ENCODE data around the gene EXOC3L1.

EXOC3L1 gene

DNA sequence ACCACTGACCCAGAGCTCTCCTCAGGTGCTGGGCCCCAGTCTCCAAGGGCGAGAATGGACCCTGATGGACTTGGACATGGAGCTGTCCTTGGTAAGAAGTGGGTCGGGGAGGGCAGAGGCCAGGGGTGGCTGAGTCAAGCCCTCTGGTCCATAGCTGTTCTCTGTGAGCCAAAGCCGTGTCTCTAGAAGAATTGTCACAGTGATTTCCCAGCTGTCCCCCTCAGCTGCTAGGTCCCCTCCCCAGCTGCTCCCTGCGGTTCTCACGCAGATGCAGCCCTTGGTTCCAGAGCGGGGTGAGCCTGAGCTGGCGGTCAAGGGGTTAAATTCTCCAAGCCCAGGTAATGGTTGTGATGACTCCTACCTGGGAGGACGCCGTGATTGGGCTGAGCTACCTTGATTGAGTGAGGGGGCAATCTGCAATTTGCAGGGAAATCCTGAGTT is 20.9 kb downstream of the EXOC3L1 start:
- DNase-seq: no peak
- in situ Hi-C loops (cut with MboI; ENCODE audit: low pct_unique_long_range_greater_than_20kb, low sequenced_read_pairs): no loop called here

DNA sequence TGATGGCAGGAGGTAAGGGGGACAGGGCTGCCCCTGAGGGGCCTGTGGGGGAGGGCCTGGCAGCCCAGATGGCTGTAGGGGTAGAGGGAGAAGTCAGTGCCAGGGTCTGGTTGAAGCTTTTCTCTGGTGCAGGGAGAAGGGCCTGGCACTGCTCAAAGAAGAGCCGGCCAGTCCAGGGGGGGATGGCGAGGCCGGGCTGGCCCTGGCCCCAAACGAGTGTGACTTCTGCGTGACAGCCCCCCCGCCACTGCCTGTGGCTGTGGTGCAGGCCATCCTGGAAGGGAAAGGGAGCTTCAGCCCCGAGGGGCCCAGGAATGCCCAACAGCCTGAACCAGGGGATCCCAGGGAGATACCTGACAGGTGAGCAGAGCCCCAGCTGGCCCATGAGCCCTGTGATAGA is 22.3 kb downstream of the EXOC3L1 start:
- no peak for DNase-seq
- in situ Hi-C loops (cut with MboI; ENCODE audit: low pct_unique_long_range_greater_than_20kb, low sequenced_read_pairs): no loop called here

DNA sequence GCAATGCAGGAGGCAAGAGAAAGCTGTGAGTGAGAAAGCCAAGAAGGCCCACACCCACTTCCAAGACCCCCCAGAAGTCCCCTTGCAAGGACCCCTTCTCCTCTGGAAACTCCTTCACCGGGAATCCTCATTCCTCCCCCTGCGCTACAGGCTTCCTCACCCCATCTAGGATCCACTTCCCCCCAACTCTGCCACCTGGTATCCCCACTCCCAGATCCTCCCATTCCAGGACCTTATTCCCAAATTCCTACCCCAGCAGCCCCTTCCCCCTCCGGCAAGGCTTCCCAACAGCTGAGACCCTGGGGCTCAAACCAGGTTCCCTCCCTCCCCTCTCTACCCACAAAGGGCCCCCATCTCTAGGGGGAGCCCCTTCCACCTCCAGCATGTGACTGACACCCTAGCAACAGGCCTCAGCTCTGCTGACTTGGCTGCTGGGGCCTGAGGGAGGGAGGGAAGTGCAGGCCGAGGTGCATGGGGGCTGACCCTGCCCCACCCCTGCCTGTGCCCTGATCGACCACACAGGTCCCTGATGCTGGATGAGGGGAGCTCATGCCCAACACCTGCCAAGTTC is 23.3 kb downstream of the EXOC3L1 start:
- in situ Hi-C loops (cut with MboI; ENCODE audit: low pct_unique_long_range_greater_than_20kb, low sequenced_read_pairs): no loop called here
- DNase-seq: no peak

DNA sequence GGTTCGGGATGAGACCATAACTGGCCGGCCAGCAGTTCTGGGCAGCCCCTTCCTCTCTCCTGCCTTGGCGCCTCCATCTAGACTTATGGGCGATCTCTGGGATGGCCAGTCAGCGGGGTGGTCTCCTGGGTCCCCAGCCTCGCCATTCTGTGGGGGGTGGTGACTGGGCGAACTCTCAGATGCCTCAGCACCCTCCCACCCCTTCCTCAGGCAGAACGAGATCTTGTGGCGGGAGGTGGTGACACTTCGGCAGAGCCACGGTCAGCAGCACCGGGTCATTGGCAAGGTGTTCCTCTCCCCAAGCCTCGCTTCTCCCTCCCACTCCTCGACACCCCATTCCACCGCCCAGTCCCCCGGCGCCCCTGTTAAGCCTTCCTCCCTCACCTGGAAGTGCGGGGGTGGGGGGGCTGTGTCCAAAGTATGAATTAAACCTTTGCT is 23.8 kb downstream of the EXOC3L1 start:
- DNase-seq: no peak
- in situ Hi-C loops (cut with MboI; ENCODE audit: low pct_unique_long_range_greater_than_20kb, low sequenced_read_pairs): no loop called here

DNA sequence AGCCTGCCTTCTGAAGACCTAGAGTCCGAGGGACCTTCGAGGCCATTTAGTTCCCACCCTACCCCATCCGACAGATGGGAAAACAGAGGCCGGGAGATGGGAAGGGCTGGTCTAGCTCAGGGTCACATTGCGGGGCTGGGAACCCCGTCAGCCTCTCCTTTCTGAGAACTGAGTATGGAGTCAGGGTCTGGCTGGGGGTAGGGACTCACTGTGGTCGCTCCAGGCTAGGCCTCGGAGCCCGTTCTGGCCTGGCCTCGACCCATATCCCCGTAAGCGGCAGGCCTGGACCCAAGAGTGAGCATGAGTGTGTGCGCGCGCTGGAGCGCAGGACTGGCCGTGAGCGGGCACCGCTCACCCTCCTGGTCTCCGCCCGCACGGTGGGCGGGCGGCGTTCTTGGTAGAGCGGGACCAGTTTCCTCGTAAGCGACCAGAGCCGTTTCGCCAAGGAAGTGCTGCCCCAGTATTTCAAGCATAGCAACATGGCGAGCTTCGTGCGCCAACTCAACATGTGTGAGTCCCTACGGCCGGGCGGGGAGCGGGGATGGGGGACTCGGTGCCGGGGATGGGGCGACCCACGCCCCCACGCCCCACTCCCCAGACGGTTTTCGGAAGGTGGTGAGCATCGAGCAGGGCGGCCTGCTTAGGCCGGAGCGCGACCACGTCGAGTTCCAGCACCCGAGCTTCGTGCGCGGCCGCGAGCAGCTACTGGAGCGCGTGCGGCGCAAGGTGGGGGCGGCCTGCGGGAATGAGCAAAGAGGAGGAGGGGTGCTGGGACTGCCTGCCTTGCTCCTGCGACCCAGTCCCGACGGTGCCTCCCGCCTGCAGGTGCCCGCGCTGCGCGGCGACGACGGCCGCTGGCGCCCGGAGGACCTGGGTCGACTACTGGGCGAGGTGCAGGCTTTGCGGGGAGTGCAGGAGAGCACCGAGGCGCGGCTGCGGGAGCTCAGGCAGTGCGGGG is 24.5 kb downstream of the EXOC3L1 start:
- in situ Hi-C loops (cut with MboI; ENCODE audit: low pct_unique_long_range_greater_than_20kb, low sequenced_read_pairs): no loop called here
- no peak for DNase-seq

DNA sequence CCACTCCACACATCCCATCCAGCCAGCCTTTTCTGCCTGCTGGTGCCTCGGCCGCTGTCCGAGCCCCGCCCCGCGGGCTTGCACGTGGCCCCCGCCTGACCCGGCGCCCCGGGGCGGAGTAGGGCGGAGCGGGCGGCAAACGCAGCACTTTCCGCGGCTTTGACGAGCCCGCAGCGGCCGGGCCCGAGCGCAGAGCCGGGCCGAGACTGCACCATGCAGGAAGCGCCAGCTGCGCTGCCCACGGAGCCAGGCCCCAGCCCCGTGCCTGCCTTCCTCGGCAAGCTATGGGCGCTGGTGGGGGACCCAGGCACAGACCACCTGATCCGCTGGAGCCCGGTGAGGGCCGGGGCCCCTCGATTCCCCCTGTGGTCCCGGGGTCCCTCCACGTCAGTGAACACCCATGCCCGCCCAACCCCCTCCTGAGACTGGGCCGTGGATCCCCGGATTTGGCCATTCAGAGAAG is 25.3 kb downstream of the EXOC3L1 start, which contains the start of gene HSF4:
Gene HSF4 (plus strand): TSS at position 147 of the 463 bp plus-strand sequence. CDS start 67 bp downstream, at position 214.
- no peak for DNase-seq
- in situ Hi-C loops (cut with MboI; ENCODE audit: low pct_unique_long_range_greater_than_20kb, low sequenced_read_pairs): no loop called here

DNA sequence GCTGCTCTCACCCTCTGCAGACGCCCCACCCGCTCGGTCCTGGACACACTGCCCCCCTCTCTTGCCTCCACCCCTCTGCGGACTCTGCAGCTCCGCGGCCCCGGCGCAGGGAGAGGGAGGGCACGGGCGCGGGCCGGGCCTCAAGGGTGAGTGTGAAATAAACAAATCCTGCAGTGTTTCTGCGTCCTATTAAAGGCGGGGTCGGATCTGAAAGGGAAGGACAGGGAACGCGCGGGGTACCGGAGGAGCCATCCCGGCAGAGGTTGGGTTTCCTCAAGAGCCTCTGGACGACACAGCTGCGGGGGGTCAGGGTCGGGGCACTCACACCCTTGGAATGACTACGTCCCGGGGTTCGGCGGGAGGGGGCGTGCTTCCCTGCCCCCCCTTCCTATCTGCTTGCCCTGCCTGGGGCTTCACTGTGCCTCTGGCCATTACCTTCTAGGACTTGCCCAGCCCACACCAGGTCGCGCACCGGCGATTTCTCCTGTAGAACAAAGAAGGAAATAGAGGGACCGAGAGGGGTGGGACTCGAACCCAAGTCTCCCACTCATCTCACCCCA is 25.9 kb downstream of the EXOC3L1 start:
- in situ Hi-C loops (cut with MboI; ENCODE audit: low pct_unique_long_range_greater_than_20kb, low sequenced_read_pairs): no loop called here
- DNase-seq: no peak

DNA sequence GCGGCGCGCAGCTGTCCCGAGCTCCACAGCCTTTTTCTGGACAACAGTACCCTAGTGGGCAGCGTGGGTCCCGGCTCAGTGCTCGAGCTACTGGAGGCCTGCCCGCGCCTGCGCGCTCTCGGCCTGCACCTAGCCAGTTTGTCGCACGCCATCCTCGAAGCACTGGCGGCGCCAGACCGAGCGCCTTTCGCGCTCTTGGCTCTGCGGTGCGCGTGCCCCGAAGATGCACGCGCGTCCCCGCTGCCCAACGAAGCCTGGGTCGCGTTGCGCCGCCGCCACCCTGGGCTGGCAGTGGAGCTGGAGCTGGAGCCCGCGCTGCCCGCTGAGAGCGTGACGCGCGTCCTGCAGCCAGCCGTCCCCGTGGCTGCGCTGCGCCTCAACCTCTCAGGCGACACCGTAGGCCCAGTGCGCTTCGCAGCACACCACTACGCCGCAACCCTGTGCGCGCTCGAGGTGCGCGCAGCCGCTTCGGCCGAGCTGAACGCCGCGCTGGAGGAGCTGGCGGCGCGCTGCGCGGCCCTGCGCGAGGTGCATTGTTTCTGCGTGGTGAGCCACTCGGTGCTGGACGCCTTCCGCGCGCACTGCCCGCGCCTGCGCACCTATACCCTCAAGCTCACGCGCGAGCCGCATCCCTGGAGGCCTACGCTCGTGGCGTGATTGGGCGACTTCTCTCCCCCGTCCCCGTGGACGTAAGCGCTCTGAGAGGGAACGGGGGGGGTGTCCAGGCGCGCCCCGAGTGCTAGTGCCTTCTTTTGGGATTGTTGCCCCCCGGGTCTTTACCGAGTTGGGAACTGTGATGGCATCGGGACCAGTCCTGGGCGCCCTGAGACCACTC is 26.6 kb downstream of the EXOC3L1 start:
- in situ Hi-C loops (cut with MboI; ENCODE audit: low pct_unique_long_range_greater_than_20kb, low sequenced_read_pairs): no loop called here
- no peak for DNase-seq

DNA sequence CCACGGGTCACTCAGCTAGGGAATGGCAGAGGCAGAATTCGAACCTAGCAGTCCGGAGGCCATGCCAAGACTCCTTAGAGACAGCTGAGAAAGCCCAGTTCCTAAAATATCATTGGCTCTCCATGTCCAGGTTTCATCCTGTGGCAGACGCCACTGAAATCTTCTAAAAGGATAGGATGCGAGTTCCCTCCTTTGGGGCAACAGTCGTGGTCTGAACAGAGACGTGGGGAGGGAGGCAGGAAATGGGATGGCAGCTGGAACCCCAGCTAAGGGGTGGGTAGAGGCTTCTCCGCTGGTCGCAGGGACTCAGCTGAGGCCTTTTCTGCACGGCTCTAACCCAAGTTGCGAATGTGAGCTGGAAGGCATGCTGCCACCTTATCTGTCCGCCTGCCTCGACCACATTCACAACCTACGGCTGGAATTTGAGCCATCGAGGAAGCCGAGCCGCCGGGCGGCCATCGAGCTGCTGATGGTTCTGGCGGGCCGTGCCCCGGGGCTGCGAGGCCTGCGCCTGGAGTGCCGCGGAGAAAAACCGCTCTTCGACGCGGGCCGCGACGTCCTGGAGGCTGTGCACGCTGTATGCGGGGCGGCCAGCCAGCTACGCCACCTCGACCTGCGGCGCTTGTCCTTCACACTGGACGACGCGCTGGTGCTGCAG is 27.3 kb downstream of the EXOC3L1 start:
- in situ Hi-C loops (cut with MboI; ENCODE audit: low pct_unique_long_range_greater_than_20kb, low sequenced_read_pairs): no loop called here
- no peak for DNase-seq

DNA sequence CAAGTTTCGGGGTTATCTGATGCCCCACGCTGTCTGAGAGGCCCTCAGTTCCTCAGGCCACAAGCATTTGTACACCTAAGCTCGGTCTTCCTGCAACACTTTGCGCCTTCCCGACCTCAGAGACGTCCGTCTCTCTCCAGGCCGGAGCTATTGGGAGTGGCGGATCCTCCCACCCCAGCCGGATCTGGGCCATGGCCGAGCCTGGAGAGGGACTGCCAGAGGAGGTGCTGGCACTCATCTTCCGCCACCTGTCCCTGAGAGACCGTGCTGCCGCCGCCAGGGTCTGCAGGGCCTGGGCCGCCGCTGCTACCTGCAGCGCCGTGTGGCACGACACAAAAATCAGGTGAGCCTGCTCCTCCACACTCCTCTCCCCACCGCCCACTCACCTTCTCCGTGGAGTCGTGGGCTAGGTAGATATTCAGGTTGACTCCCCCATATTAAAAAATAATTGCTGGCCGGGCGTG is 28.3 kb downstream of the EXOC3L1 start:
- in situ Hi-C loops (cut with MboI; ENCODE audit: low pct_unique_long_range_greater_than_20kb, low sequenced_read_pairs): no loop called here
- DNase-seq: no peak

DNA sequence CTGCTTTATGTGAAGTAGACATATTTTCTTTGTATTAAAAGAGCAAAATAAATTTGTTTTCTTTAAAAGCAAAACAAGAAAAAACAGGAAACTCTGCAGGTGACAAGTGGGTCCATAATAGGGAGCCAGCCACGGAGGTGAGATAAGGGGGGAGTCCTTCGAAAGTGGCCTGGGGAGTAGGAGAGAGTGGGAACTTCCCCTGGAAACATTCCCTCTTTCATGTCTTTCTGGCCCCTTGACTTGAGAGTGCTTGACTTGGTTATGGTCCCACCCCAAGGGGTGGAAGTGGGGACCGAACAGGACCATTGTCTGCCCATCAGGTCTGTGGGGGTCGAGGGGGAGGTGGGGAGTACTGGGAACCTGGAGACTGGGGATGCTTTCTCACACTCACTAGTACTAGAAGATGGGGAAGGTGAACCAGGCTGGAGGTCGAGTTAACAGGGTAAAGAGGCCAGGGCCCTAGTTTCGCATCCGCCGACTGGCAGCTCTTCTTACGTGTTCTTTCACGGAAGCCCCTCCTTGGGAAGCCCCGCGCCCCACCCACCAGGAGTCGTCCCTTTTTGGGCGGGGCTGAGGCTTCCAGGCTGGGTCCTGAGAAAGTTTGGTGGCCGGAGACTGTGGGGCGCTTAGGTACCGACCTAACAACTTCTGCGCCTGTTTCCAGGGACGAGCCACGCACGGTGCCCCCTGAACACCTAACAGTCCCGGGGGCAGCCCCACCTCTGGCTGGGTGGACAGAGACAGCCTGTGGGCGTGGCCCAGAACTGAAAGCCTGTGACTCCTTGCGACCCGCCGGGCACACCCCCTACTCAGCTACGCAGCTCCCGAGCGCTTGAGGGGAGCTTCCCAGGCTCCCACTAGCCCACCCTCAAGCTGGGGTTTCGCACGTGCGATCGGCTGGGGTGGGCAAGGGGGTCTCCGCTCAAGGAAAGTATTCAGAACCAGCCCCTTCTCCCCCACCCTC is 31.0 kb downstream of the EXOC3L1 start:
- in situ Hi-C loops (cut with MboI; ENCODE audit: low pct_unique_long_range_greater_than_20kb, low sequenced_read_pairs): no loop called here
- peak; percentile 51 for DNase-seq

DNA sequence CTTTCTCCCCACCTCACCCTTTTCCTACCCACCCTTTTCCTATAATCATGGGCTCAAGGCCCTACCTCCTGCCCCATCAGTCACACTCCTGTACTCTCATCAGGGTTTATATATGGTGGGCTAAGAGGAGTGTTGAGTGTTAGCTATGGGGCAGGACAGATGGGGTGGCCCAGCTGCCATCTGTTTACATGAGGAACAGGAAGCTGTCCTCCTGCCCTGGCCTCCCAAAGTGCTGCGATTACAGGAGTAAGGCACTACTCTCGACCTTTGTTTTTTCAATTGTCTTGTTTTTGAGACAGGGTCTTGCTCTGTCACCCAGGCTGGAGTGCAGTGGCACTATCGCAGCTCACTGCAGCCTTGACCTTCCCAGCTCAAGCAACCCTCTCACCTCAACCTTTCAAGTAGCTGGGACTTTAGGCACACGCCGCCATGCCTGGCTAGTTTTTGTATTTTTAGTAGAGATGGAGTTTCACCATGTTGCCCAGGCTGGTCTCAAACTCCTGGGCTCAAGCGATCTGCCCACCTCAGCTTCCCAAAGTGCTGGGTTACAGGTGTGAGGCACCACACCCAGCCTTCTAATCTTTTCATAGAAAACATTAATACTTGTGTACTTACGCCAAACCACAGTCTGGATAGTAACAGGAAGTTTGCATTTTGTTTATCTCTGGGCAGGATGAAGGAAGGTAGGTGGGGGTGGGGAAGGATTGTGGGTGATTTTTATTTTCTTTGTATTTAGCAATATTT is 31.9 kb downstream of the EXOC3L1 start:
- DNase-seq: no peak
- in situ Hi-C loops (cut with MboI; ENCODE audit: low pct_unique_long_range_greater_than_20kb, low sequenced_read_pairs): no loop called here

DNA sequence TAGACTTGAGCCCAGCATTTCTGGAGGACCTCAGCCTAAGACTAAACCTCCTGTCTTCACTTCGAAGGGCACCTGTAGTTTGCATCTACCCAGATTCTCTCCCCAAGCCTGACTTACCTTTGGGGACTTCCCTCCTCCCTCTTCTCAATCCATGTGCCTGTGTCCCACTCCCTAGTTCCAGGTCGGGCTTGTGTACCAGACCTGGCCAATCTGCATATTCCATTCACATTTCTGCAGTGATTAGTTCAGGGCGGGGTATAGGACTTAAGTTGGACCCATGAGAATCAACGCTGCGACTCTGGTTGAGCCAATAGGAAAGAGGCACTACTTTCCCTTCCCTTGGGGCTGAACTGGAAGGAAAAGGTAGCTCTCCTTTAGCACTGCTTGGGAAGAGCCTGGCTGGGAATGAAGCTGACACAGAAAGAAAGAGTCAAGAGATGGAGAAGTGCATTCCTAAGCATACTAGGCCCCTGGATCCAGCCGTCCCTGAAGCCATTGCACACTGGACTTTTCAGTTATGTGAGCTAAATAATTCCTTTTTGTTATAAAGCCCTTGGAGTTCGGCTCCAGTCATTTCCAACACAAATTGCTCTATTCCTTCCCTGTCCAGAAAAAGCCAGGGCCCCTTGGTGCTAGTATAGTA is 32.7 kb downstream of the EXOC3L1 start:
- DNase-seq: no peak
- in situ Hi-C loops (cut with MboI; ENCODE audit: low pct_unique_long_range_greater_than_20kb, low sequenced_read_pairs): no loop called here

DNA sequence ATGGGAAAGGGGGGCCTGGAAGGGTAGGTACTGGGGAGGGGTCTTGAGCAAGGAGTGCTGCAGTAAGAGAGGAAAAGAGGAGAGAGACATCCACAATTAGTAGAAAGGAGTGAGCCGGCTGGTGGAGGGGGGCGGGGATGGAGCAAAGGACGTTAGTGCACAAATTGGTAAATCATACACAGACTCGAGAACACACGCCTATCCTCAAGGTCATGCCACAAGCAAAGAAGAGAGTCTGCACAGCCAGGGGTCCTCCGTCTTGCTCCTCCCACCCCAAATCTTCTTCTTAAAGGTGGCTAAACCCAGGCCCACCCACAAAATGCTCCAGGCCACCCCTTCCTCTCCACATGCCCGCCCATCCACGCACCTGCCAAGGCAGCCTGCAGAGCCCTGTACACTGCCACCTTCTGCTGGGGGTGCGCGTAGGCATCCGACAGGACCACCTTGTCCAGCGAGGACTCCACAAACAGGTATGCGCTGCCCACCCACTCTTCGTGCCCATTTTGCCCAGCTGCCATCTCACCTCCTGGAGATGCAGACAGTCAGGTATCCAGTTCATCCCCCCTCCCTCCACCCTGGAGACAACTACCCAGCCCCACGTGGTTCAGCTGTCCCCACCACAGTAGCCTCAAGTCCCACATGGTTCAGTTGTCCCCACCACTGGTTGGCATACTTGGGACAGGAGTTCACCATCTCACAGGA is 33.6 kb downstream of the EXOC3L1 start:
- in situ Hi-C loops (cut with MboI; ENCODE audit: low pct_unique_long_range_greater_than_20kb, low sequenced_read_pairs): no loop called here

DNA sequence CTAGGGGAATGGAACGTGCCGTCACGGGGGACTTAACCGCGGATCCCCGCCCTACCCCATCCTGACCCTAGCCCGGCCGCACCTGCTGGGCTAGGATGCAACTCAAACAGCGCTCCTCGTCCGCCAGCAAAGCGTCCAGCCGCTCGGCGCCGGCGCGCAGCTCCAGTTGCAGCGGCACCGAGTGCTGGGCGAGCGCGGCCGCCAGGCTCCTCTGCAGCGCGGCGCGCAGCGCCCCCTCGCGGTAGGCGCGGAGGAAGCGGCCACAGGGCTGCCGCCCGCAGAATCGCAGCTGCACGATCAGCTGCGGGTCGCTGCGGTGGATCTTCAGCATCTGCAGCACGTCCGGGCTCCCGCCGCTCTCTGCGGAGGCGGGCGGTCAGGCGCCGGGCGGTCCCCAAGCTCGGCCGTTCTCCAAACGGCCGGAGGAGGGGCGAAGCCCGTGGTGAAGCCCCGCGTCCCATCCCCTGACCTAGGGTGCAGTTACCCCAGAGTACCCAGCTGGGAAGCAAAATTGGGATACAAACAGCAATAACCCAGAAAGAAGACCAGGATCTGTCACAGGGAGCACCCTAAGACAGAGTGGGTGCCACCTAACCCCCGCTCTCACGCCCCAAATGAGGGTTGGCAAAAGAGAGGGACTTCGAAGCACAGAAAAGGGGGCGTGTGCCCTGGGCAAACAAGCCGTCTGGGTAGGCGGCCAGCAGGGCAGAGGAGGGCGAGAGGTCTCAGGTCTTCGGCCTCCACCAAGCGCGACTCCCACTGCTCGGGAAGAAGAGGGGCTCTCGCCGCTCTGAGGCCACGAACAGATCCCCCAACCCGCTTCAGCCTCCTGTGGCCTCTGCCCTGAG is 34.4 kb downstream of the EXOC3L1 start:
- in situ Hi-C loops (cut with MboI; ENCODE audit: low pct_unique_long_range_greater_than_20kb, low sequenced_read_pairs): no loop called here
- peak; percentile 73 for DNase-seq

More for the DNA sequence above, 33.6 kb downstream of the EXOC3L1 start:
- no peak for DNase-seq

Data from KBM-7 (cell line).